Stimulated activated CD8-positive, alpha-beta memory T cell treated with anti-CD3 and anti-CD28 coated beads, Interleukin-4, amount 100 ng/mL, for 4 hours (primary cell): ENCODE results near the gene RAPGEF3.

Experiments
- DNase-seq, 2 donors: peaks; one replicate each; pipeline ENCODE4 v3.0.0-alpha.2; 2020; ENCODE audit warnings: low read depth in 2 of 2, low spot score in 1 of 2

The RAPGEF3 gene

DNA sequence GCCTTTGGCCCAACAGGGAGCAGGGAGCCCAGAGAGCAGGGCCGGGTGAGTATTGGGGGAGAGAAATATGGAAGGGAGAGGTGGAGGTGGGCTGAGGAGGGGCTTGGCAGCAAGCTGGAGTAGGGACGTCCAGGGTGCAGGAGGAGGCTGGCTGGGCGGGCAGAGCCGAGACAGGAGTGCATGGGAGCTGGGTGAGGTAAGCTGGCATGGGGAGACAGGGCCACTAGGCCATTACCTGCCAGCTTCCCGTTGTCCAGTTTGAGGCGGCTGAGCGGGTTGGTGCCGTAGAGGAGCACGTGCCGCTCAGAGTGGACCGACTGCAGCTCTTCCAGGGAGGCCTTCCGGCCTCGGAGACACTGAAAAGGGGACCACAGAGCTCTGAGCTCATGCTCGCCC lies 32.7 kb upstream of the RAPGEF3 start:
- no peak for DNase-seq

GRCh38 chr12:47790676-47791350 lies 32.1 kb upstream of the RAPGEF3 start:
- DNase-seq, result no peak

GRCh38 chr12:47789712-47790489 lies 31.2 kb upstream of the RAPGEF3 start:
- no peak for DNase-seq

DNA sequence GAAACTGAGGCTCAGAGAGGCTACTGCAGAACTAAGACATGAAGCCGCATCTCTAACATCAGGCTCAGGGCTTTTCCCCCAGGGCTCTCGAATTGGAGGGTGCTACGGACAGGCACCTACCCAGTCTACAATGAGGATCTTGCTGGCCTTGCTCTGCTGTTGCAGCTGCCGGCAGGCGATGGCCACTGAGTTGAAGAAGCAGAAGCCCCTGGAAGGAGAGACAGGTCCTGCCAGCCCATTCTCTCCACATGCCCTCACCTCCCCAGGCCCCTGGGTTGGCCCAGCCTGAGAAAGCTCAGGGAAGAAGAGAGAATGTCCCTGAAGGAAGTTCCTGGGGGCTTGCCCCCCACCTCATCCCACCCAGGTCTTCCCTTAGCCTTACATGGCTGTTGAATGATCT lies 30.5 kb upstream of the RAPGEF3 start:
- DNase-seq, result no peak

- no peak for DNase-seq
These were observed 29.1 kb upstream of the RAPGEF3 start for GRCh38 chr12:47787596-47788319.

GRCh38 chr12:47786662-47787280 lies 28.1 kb upstream of the RAPGEF3 start:
- DNase-seq, result no peak

DNA sequence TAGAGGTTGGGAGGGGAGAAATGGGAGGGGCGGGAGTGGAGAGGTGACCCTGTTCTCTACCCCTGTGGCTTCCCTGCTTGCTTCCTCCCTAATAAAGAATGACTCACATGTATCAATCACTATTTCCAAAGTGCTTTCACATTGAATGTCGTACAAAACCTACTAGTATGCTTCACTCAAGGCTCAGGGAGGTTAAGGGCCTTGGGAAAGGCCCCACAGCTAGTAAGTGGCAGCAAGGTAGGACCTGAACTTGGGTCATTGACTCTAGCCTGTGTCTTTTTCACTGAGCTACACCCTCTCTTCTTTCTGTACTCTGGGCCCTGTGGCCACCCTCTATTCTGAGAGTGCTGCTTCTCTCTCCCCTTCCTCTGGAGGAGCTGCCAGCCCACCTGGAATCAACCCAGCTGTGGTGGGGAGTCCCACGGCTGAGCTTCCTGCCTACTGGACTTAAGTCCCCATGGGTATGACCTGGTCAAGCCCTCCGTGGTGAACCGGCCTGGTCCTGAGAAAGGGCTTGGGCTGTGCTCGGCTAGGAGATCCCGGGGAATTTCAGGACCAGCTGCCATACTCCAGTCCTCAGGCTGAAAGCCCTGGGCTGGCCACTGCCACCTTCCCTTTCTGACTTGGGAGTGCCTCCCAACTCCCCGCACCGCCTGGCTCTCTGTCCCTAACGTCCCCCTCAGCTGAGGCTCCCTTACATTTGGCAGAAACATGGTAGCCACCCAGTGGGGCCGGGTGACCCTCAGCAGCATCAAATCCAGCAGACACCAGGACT lies 27.4 kb upstream of the RAPGEF3 start:
- DNase-seq, result no peak

DNA sequence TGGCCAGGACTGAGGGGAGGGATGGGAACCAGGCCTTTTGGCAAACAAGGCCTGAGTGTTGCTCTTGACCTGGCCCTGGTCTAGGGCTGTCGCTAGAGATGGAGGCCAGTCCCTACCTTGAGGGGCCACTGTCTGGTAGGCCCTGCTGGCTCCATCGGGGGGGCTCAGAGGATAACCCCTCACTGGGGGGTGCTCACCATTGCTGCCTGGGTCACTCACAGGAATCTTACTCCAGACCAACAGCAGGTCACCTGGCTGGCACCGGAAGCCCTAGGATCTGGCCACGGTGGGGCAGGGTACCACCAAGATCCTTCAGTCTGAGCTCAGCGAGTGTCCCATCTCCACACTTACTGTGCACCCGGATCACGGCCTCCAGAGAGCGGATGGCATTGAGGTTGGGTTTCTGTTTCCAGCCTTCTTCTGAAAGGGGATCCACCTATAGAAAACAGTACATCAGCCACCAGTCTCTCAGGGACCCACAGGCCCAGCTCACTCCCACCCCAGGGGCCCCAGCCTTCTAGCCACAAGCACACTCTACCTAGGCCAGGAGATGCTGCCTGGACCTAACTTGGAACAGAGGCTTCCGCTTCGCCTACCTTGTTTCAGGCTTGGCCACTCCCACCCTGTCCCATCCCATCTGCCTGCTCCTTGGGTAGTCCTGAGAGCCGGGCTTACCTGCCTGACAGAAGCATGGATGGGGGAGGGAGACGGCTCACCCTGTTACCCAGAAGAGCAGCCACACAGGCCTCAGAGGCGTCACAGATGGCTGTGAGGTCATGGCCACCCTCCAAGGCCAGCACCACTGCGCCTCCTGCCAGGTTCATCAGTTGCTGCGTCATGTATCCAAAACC lies 26.6 kb upstream of the RAPGEF3 start:
- no peak for DNase-seq

GRCh38 chr12:47783821-47784819 lies 25.4 kb upstream of the RAPGEF3 start:
- no peak for DNase-seq

DNA sequence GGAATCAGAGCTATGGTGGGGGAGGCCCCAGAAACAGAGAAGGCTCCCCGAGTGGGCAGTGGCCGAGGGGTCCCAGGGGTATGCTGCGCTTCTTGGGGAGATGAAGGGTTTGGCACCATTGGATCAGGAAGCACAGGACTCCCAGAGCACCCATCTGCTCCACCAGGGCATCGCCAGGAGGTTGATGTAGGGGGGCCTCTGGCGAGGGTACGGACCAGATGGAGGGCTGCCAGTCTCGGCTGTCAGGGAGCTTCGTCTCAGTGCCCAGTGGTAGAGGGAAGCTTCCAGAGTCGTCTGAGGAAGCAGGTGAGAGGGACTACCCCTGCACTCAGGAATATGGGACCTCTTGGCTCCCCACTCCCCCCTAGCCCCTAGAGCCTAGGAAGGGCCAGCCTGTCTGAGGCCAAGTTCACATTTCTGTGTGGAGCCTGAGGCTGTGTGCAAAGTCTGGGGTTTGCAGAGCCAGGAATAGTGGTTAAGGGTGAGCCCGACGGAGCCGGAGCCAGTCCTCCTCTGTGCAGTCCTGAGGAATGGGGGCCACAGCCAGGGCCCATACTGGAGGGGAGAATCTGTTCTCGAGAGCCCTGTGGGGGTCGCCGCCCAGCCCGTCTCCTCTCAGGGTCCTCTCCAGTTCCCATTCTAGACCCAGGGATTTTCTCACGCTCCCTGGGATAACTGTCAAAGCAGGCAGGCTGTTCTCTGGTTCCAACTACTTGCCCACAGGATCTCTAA lies 24.5 kb upstream of the RAPGEF3 start:
- DNase-seq, result no peak

DNA sequence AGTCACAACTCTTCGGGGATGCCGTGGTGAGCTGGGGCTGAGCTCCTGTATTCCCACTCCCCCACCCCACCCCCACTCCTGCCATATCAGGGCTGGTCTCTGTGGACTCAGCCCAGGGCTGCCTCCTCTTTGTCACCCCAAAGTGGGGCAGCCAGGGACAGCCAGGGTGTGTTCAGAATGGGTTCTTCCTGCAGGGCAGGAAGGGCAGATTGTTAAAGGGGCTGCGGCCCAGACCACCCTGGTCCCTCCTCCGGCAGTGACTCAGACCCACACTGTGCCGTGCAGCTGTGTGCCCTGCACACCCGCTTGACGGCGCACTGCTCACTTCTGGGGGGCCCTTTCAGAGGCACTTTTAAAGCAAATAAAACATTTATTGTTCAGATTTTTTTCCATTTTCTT lies 23.7 kb upstream of the RAPGEF3 start:
- DNase-seq, result no peak

- DNase-seq, result no peak
These were observed 23.0 kb upstream of the RAPGEF3 start for GRCh38 chr12:47781479-47782371.

GRCh38 chr12:47779943-47780504 lies 21.3 kb upstream of the RAPGEF3 start:
- no peak for DNase-seq

DNA sequence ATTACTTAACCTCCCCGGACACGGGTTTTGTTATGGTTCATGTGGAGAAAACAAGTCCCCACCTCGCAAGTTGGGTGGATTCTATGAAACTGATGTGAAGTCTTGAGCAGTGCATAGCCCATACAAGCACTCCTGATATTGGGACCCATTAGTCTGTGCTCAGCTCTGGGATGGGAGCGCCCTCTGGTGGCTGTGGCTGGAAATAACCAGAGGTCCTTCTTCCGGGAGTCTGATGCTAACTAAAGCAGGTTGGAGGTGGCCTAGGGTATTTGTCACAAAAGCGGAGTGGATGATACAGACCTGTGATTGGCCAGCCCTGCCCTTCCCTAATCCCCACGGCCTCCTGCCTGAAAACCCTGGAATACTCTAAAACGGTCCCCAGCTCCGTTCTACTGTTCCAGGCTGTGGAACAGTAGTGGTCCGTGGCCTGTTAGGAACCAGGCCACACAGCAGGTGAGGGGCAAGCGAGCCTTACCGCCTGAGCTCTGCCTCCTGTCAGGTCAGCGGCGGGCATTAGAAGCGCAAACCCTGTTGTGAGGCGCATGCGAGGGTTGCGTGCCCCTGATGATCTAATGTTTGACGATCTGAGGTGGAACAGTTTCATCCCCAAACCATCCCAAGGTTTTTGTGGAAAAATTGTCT lies 20.7 kb upstream of the RAPGEF3 start:
- peak; percentile 81 to 97 for DNase-seq

GRCh38 chr12:47778881-47779280 lies 20.2 kb upstream of the RAPGEF3 start:
- DNase-seq, result no peak
